ENCODE data around the gene ZNF610.
"Not testable (repeated sequence)": the region's sequence is repeated elsewhere in the genome, so short reads cannot be mapped to it uniquely, and the experiment has no call there.

ZNF610 gene

GRCh38 chr19:52336117-52336790, at the start of gene ZNF610:
Gene ZNF610, plus strand, starts transcription at chr19:52336243. Its CDS starts 12,930 bp downstream, at chr19:52349173.
- ATAC-seq (replicated peaks), result peak; percentile 90 to 95
- H3K27me3 Mint-ChIP-seq, result no peaks in the 10 kb centered on the region
- peaks cover 16 to 17% of the 10 kb centered on the region in 2 donors for H3K9me3 Mint-ChIP-seq
- H3K4me1 Mint-ChIP-seq, result peaks cover 8 to 11% of the 10 kb centered on the region in 2 donors
- peak; percentile 91 for DNase-seq
- H3K4me3 Mint-ChIP-seq, result peak within 1 kb of the TSS; percentile 88 to 90
- peak within 1 kb of the TSS; percentile 97 for H3K27ac Mint-ChIP-seq
- H3K36me3 Mint-ChIP-seq, result peaks cover 33 to 51% of the 10 kb centered on the region in 2 donors

DNA sequence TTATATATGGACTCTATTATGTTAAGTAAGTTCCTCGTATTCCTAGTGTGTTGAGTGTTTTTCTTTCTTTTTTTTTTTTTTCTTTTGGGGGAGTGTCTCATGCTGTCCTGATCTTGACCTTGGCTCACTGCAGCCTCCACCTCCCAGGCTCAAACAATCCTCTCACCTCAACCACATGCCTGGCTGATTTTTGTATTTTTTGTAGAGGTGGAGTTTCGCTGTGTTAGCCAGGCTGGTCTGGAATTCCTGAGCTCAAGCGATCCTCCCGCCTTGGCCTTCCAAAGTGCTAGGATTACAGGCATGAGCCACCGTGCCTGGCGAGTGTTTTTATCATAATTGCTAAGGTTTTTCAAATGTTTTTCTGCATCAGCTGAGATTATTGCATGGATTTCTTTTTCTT, 49.8 kb upstream of the ZNF610 start:
- H3K4me3 Mint-ChIP-seq, result no peak overlapping the region
- H3K4me1 Mint-ChIP-seq, result peaks cover 3 to 6% of the 10 kb centered on the region in 2 donors
- H3K27ac Mint-ChIP-seq, result no peak overlapping the region
- DNase-seq (no peak), ATAC-seq (replicated peaks) (no peak)
- peaks cover 0 to 21% of the 10 kb centered on the region in 2 donors for H3K9me3 Mint-ChIP-seq
- H3K36me3 Mint-ChIP-seq, result peaks cover 65 to 79% of the 10 kb centered on the region in 2 donors
- H3K27me3 Mint-ChIP-seq, result no peaks in the 10 kb centered on the region

DNA sequence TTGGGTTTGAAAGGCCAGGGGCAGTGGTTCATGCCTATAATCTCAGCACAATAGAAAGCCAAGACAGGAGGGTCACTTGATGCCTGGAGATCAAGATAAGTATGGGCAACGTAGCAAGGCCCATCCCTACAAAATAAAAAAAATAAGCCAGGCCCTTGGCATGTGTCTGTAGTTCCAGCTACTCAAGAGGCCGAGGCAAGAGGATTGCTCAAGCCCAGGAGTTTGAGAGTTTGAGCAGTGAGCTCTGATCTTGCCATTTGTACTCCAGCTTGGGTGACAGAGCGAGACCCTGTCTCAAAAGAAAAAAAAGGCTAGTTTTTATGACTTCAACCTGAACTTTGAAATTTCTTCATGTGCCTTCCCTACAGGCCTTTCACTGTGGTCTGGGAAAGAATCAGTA, 44.3 kb upstream of the ZNF610 start:
- H3K4me3 Mint-ChIP-seq, result no peak overlapping the region
- no peak for ATAC-seq (replicated peaks)
- peaks cover 53 to 65% of the 10 kb centered on the region in 2 donors for H3K36me3 Mint-ChIP-seq
- DNase-seq, result no peak
- no peak overlapping the region for H3K27ac Mint-ChIP-seq
- no peaks in the 10 kb centered on the region for H3K27me3 Mint-ChIP-seq
- peaks cover 6 to 9% of the 10 kb centered on the region in 2 donors for H3K4me1 Mint-ChIP-seq
- peaks cover 6 to 23% of the 10 kb centered on the region in 2 donors for H3K9me3 Mint-ChIP-seq

GRCh38 chr19:52292946-52293345, 43.1 kb upstream of the ZNF610 start:
- Mint-ChIP-seq H3K9me3 (peaks cover 6 to 18% of the 10 kb centered on the region in 2 donors), H3K4me1 (peaks cover 14 to 20% of the 10 kb centered on the region in 2 donors), H3K36me3 (peaks cover 54 to 64% of the 10 kb centered on the region in 2 donors)
- not testable (repeated sequence) for ATAC-seq (replicated peaks); DNase-seq; H3K27ac Mint-ChIP-seq; H3K27me3 Mint-ChIP-seq; H3K4me3 Mint-ChIP-seq

DNA sequence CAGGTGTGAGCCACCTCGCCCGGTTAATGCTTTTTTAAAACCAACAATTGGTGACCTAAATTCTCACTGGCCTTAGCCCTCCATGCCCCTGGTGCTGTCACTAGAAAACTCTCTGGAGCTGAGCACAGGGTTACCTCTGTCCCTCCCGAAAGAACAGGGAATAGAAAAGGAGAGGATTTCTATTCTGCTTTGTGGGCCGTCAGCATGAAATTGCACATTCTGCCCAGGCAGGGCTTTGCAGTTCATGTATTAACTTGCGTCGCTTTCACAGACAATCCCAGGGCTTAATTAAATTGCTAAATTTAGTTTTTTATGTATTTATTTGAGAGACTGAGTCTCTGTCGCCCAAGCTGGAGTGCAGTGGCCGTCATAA, 39.7 kb upstream of the ZNF610 start:
- no peaks in the 10 kb centered on the region for H3K27me3 Mint-ChIP-seq
- peak in 1 of 2 donors; percentile 7 for ATAC-seq (replicated peaks)
- peaks cover 47 to 72% of the 10 kb centered on the region in 2 donors for H3K36me3 Mint-ChIP-seq
- H3K27ac Mint-ChIP-seq, result peak overlapping the region; percentile 60
- H3K4me1 Mint-ChIP-seq, result peaks cover 26 to 33% of the 10 kb centered on the region in 2 donors
- DNase-seq, result no peak
- H3K4me3 Mint-ChIP-seq, result peak overlapping the region; percentile 74 to 80
- H3K9me3 Mint-ChIP-seq, result peaks cover 7 to 15% of the 10 kb centered on the region in 2 donors

DNA sequence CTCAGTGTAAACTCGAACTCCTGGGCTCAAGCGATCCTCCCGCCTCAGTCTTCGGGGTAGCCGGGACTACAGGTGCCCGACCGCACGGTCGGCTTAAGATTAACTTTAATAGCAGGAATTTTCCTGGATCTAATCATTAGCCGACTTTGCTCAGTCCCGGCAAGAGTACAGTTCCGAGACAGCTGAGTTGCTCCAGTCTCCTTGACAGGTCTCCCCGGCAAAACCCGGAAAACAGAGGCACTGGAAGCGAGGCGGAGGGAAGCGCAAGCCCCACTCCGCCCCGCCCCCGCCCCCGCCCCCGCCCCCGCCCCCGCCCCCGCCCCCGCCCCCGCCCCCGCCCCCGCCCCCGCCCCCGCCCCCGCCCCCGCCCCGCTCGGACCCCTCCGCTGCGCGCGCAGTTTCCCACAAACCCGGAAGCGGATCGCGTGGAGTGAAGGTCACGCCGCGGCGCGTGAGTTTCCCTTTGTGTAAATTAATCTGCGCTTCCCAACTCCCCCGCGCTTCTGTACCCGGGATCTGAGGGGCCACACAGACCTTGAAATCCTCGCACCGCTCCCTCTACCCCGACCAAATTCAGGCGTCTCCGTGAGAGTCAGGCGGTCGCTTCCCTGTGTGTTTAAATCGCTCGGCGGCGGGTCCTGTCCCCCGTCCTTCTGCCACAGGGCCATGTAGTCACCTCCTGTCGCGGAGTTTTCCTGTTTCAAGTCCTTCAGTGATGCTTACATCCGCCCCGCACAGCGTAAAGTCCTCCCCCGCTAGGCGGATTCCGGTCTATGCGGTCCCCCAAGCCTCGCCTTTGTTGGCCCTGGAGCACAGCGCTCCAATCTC, 39.1 kb upstream of the ZNF610 start, which contains the start of gene ZNF480:
Gene ZNF480, plus strand, starts transcription at position 397 of the 828 bp plus-strand sequence. CDS start 3,244 bp downstream, outside the sequence.
- no peaks in the 10 kb centered on the region for H3K27me3 Mint-ChIP-seq
- peaks cover 48 to 72% of the 10 kb centered on the region in 2 donors for H3K36me3 Mint-ChIP-seq
- peaks cover 26 to 33% of the 10 kb centered on the region in 2 donors for H3K4me1 Mint-ChIP-seq
- peak within 1 kb of the TSS; percentile 99 for H3K27ac Mint-ChIP-seq
- ATAC-seq (replicated peaks), result peak; percentile 90 to 91
- H3K4me3 Mint-ChIP-seq, result peak within 1 kb of the TSS; percentile 85 to 89
- H3K9me3 Mint-ChIP-seq, result peaks cover 8 to 20% of the 10 kb centered on the region in 2 donors
- peak; percentile 60 for DNase-seq

GRCh38 chr19:52297601-52298364, 38.3 kb upstream of the ZNF610 start:
- Mint-ChIP-seq H3K27ac (peak overlapping the region; percentile 99), H3K9me3 (peaks cover 10 to 20% of the 10 kb centered on the region in 2 donors), H3K4me3 (peak overlapping the region; percentile 85 to 89), H3K36me3 (peaks cover 51 to 73% of the 10 kb centered on the region in 2 donors), H3K27me3 (no peaks in the 10 kb centered on the region), H3K4me1 (peaks cover 26 to 33% of the 10 kb centered on the region in 2 donors)
- no peak for DNase-seq
- peak; percentile 52 to 56 for ATAC-seq (replicated peaks)

DNA sequence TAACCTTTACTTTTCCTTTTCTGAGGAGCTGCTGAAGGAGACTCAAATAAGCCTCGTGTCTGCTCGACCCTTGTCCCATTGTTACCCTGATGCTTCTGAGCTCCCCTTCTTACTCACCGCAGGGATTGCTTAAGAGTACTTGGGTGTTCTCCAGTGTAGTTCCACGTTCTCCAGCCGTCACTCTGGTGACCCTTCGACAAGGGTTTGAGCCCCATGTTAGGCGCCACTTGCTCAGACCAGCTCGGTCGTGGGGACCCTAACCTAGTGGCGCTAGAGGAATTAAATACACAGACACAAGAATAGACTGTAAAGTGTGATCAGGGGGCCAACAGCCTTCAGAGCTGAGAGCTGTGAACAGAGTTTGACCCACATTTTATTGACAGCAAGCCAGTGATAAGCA, 28.8 kb upstream of the ZNF610 start:
- peaks cover 79 to 91% of the 10 kb centered on the region in 2 donors for H3K36me3 Mint-ChIP-seq
- no peak overlapping the region for H3K27ac Mint-ChIP-seq
- no peaks in the 10 kb centered on the region for H3K4me1 Mint-ChIP-seq
- no peaks in the 10 kb centered on the region for H3K27me3 Mint-ChIP-seq
- DNase-seq (no peak), ATAC-seq (replicated peaks) (no peak)
- peaks cover 29 to 36% of the 10 kb centered on the region in 2 donors for H3K9me3 Mint-ChIP-seq
- H3K4me3 Mint-ChIP-seq, result no peak overlapping the region

DNA sequence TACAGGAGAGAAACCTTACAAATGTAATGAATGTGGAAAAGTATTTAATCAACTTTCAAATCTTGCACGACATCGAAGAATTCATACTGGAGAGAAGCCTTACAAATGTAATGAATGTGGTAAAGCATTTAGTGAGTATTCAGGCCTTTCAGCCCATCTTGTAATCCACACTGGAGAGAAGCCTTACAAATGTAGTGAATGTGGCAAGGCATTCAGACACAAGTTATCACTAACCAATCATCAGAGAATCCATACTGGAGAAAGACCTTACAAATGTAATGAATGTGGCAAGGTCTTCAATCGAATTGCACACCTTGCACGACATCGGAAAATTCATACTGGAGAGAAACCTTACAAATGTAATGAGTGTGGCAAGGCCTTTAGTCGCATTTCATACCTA, 13.6 kb upstream of the ZNF610 start:
- no peak for ATAC-seq (replicated peaks)
- no peak for DNase-seq
- H3K27ac Mint-ChIP-seq, result no peak overlapping the region
- H3K4me3 Mint-ChIP-seq, result no peak overlapping the region
- peaks cover 41 to 53% of the 10 kb centered on the region in 2 donors for H3K9me3 Mint-ChIP-seq
- H3K27me3 Mint-ChIP-seq, result no peaks in the 10 kb centered on the region
- peaks cover 60 to 61% of the 10 kb centered on the region in 2 donors for H3K36me3 Mint-ChIP-seq
- H3K4me1 Mint-ChIP-seq, result no peaks in the 10 kb centered on the region

- H3K4me1 Mint-ChIP-seq, result peaks cover 1 to 2% of the 10 kb centered on the region in 2 donors
- no peak overlapping the region for H3K4me3 Mint-ChIP-seq
- no peaks in the 10 kb centered on the region for H3K27me3 Mint-ChIP-seq
- DNase-seq (no peak), ATAC-seq (replicated peaks) (no peak)
- peaks cover 17 to 28% of the 10 kb centered on the region in 2 donors for H3K9me3 Mint-ChIP-seq
- H3K36me3 Mint-ChIP-seq, result peaks cover 16 to 18% of the 10 kb centered on the region in 2 donors
- no peak overlapping the region for H3K27ac Mint-ChIP-seq
These were observed 4.3 kb upstream of the ZNF610 start for GRCh38 chr19:52331757-52332156.

DNA sequence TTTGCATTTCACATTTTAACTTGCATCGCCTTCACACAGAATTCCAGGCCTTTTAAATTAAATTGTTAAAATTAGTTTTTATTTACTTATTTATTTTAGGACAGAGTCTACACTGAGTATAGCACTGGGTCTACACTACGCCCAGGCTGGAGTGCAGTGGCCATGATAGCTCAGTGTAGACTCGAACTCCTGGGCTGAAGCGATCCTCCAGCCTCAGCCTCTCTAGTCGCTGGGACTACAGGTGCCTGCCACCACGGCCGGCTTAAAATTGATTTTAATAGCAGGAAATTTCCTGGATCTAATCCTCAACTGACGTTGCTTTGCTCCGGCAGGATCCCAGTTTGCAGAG, 301 bp upstream of the ZNF610 start:
- Mint-ChIP-seq H3K36me3 (peaks cover 33 to 51% of the 10 kb centered on the region in 2 donors), H3K4me1 (peaks cover 8 to 11% of the 10 kb centered on the region in 2 donors), H3K9me3 (peaks cover 21% of the 10 kb centered on the region in 2 donors), H3K27ac (peak overlapping the region; percentile 97), H3K27me3 (no peaks in the 10 kb centered on the region), H3K4me3 (peak overlapping the region; percentile 88 to 90)
- DNase-seq (no peak), ATAC-seq (replicated peaks) (peak; percentile 56)

- peaks cover 8 to 11% of the 10 kb centered on the region in 2 donors for H3K4me1 Mint-ChIP-seq
- H3K36me3 Mint-ChIP-seq, result peaks cover 33 to 47% of the 10 kb centered on the region in 2 donors
- ATAC-seq (replicated peaks) (peak; percentile 28 to 30), DNase-seq (no peak)
- H3K4me3 Mint-ChIP-seq, result peak overlapping the region; percentile 88 to 90
- H3K27ac Mint-ChIP-seq, result peak overlapping the region; percentile 97
- no peaks in the 10 kb centered on the region for H3K27me3 Mint-ChIP-seq
- H3K9me3 Mint-ChIP-seq, result peaks cover 12 to 13% of the 10 kb centered on the region in 2 donors
These were observed 843 bp downstream of the ZNF610 start for GRCh38 chr19:52336791-52337381.

GRCh38 chr19:52339022-52339421, 3.0 kb downstream of the ZNF610 start:
- H3K9me3 Mint-ChIP-seq, H3K27me3 Mint-ChIP-seq: not testable (repeated sequence)

More at GRCh38 chr19:52339022-52339421, 3.0 kb downstream of the ZNF610 start:
- peaks cover 26 to 43% of the 10 kb centered on the region in 2 donors for H3K36me3 Mint-ChIP-seq
- DNase-seq; H3K4me3 Mint-ChIP-seq; ATAC-seq (replicated peaks); H3K27ac Mint-ChIP-seq: not testable (repeated sequence)
- peaks cover 11 to 12% of the 10 kb centered on the region in 2 donors for H3K4me1 Mint-ChIP-seq
